Femur (tissue), 1 donor: Measurements from ENCODE around the gene CYTH1.

Source experiments
- DNase-seq: peaks from one replicate; pipeline ENCODE4 v3.0.0-alpha.2; 2017

Gene CYTH1

DNA sequence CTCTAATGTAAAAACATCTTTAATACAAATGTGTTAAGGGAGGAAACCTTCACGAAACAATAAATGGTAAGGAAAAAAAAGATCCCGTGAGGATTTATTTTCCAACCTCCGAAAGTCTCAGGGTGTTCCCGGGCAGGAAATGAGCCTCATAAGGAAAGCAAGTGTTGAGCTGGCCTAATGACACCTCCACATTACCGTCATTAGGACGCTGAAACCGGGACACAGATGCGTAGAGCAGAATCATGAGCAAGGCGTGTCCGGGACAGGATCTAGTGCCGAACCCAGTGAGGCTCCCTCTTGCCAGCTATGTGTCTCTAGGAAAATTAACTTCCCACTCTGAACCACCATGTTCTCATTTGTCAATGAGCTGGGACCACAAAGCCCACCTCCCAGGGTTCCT, 22.7 kb upstream of the CYTH1 start:
- DNase-seq: no peak

DNA sequence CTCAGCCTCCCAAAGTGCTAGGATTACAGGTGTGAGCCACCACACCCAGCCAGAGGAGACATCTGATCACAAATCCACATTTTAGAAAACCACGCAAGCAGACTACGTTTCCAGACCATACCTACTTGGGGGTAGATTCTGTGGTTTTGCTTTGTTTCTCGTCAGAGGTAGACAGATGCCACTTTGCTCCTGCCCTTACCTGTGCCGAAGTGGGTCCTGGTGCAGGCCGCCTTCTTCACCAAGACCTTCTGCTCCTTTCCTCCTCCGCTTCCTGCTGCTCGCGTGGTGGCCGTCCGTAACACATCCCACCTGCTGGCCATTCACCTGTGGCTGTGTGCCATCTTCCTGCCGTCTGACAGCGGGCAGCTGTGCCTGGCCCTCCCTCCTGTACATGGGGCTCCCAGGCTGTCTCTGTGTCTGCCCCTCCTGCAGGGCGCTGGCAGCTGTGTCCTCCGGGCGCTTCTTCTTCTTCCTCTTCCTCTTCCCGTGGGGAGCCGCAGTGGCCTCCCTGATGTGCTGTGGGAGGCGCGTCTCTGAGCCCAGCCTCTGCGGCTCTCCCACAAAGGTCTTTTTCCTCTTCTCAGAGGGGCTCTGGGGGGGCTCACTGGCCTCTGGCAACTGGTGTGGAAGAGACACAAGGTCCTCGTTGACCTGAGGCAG, 21.2 kb upstream of the CYTH1 start:
- DNase-seq: no peak

GRCh38 chr17:78802459-78802858, 20.4 kb upstream of the CYTH1 start:
- no peak for DNase-seq

DNA sequence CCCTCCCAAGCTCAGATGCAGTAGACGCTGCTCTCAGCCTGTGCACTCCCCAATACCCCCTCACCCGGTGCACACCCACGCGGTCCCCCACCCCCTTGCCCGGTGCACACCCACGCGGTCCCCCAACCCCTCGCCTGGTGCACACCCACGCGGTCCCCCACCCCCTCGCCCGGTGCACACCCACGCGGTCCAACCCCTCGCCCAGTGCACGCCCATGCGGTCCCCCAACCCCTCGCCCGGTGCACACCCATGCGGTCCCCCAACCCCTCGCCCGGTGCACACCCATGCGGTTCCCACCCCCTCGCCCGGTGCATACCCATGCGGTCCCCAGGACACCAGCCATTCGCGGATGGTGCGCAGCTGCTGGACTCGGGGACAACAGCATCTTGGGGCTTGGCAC, 19.9 kb upstream of the CYTH1 start:
- DNase-seq: no peak

DNA sequence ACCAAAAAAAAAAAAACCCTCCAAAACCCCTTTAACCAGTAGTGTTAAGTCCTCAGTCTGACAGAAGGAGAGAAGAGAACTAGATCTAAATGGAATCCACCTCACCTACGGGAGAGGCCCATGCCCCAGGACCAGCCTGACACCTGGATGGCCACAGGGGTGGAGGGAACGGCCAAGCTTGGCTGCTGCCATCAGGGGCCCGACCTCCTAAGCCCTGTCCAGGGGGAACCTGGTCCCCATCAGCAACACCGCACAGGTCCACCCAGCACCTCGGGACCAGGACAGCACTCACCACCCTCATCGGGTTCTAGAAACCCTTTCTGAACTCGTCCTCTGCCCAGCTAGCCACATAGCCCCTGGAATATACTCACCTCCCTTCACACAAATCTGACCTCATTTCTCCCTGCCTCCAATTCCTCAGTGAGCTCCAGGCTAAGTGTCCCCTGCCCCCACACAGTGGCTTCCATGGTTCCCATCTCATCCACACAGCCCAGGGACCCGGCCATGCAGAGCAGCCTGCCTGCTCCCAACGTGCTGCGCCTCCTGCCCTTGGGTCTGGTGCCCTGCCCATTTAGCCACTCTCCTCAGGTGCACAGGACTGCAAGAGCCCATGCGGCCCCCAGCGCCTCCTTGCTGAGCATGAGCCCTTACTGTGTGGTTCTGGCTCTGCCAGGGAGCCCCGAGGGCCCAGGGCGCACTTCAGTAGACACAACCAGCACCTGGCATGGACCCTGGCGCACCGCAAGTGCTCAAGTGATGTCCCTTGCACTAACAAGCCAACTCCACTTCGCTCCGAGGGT, 18.3 kb upstream of the CYTH1 start:
- DNase-seq: no peak

DNA sequence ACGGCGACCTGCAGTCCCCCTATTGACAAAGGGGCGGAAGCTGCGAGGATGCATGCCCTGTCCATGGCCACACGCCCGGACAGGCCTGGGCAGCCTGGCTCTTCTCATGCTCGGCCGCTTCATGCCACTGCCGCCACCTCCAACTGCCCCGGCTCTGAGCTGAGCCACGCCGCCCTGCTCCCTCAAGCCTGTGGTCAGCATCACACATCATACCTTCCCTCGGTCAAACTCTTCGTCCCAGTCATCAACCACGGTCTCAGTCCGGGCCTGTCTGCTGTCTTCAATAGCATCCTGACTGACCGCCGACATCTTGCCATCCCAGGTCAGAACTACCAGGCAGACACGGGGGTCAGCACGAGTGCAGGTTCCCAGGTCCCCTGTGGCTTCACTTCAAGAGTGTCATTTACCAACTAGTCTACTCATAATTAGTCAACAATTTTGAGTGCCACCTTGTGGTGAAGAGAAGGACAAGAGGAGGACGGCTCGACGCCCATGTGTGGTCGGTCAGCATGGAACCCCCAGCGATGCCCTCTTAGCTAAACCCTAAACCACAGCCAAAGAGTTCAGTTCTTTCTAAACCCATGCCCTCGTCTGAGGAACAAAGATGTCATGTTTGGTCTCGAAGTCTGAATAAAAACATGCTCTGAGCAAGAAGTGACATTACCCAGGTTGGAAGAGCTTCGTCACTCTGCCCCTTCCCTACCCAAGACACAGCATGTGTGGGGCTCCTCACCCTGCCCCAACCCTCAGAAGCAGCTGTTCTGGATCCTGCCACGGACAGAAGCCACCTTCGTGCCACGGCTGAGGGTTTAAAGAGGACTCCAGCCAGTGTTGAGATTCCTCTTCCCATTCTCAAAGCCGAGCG, 16.9 kb upstream of the CYTH1 start:
- DNase-seq: no peak

- no peak for DNase-seq
These were observed 15.9 kb upstream of the CYTH1 start for GRCh38 chr17:78797691-78798585.

DNA sequence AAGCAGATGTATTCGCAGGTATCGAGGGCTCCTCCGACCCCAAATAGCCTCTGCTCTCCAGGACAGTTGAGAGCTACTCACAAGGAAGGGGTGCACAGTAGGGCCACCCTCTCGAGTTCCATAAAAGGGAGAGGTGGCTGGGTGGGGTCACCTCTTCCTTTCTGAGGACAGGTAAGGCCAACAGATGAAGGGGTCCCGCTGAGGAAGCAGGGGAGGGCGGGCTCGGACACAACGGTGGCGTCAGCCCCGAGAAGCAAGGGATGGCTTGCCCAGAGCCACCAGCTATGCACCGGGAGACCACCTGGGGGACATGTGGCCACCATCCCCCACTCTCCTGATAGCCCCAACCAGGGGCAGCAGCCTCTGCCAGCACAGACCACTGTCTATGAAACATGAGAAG, 15.1 kb upstream of the CYTH1 start:
- DNase-seq: no peak

GRCh38 chr17:78796517-78796900, 14.4 kb upstream of the CYTH1 start:
- DNase-seq: no peak

DNA sequence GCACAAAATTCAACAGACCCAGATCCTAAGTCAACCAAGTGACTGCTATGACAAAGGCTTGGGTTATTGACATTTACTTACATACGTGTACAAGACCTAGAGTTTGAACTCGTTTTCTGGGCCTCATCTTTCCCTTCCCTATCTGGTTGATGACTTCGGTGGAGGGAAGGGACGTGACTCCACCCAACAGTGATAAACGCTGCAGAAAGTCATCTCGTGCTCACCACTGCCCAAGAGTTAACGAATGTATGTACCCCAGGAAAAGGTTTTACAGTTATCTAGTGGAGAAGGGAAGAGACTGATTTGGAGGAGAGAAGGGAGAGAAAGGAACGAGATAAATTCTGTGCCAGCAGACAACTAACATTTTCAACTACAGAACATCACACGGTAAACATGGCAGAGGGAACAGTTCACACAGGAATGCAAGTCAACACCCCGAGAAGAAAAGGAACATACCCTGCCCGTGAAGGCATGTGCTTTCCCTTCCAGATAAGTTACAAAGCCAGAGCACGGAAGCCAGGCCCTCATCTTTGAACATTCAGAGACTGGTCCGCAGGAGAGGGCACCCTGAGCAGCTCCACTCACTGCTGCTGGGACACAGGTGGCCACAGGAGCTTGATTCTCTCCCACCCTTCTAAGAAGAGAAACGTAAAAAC, 13.9 kb upstream of the CYTH1 start:
- DNase-seq: no peak

- DNase-seq: no peak
These were observed 13.0 kb upstream of the CYTH1 start for GRCh38 chr17:78794864-78795640.

DNA sequence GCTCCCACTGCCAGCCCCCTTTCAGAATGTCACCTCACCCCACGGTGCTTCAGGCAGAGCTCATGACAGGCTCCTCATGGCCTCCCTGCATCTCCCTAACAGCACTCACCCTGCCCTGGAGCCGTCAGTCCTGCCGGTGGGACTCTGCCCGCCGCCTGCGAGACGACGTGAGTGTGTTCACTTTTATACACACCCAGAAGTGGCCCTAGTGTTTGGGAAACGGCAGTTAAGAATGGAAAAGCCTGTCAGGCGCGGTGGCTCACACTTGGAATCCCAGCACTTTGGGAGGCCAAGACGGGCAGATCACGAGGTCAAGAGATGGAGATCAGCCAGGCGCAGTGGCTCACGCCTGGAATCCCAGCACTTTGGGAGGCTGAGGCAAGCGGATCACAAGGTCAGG, 12.3 kb upstream of the CYTH1 start:
- DNase-seq: no peak

- DNase-seq: no peak
These were observed 11.9 kb upstream of the CYTH1 start for GRCh38 chr17:78793968-78794367.

DNA sequence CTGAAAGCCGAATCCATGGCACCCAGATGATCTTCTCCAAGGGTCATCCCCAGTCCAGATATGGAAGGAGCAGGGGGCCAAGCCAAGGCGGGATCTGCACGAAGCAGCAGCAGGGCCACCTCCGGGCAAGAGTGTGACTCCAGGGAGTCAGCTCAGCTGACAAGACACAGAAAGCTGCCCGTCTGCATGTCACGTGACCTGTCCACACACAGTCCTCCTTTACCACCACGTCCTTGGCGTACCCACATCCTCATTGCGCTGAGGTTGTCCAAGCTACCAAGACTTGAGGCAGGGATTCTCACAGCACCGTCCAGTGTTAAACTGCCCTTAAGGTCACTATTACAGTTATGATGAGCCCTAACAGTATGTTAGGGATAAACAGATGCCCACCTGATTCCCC, 11.3 kb upstream of the CYTH1 start:
- DNase-seq: no peak

GRCh38 chr17:78791840-78792709, 10.0 kb upstream of the CYTH1 start:
- DNase-seq: no peak

DNA sequence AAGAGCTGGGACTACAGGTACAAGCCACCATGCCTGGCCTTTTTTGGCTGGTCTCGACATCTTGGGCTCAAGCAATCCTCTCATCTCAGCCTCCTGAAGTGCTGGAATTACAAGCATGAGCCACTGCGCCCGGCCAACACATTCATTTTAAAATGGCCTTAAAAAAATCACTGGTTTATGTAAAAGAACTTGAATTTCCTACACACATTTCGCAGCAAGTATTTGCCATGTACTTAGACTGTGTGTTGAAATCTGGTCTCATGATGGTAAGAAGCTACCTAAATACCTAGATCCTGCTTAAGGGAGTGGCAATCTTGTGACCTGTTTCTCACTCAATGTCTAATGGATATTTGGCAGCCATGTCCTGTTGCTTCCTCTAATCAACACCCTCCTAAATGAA, 8.5 kb upstream of the CYTH1 start:
- DNase-seq: no peak

GRCh38 chr17:78789663-78790181, 7.6 kb upstream of the CYTH1 start:
- DNase-seq: peak; percentile 76

DNA sequence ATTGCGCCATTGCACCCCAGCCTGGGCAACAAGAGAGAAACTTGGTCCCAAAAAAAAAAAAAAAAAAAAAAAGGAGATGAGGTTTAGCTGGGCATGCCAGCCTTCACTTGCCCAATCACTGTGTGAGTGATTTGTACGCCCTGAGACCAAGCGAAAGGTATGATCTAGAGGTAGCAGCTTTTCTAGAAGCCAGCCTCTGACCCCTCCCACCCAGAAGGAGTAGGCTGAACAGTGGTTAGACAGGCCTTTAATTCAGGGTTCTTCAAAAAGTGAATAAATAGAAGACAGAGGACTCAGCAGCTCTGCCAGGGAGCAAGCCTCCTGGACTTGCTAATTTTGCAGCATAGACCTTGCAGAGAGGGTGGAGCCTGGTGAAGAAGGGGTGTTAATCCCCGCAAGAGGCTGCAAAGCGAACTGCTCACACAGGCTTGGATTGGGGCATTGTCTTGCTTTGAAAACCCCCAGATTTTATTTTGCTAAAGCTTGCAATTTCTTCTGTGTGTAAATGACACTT, 7.1 kb upstream of the CYTH1 start:
- no peak for DNase-seq

- DNase-seq: no peak
These were observed 6.4 kb upstream of the CYTH1 start for GRCh38 chr17:78788451-78788850.

GRCh38 chr17:78787444-78787843, 5.4 kb upstream of the CYTH1 start:
- no peak for DNase-seq
